GM23338 (cell line): Measurements from ENCODE around the gene PAX5. TPM values are rescaled to one million over a fixed set of nuclear protein-coding genes. Genes with fewer than 3 reads are reported as not detected.

ENCODE experiments used
- ATAC-seq: fragments of 200-7000 bp; cut with Tn5 transposase; 3 replicates; pipeline ENCODE4 v1.9.1; 2020
- DNase-seq: peaks from one replicate; pipeline ENCODE4 v3.0.0-alpha.2; 2015; ENCODE audit warnings: low spot score
- H2AFZ ChIP-seq: fragments of 200-600 bp; sonication (generic); 2 replicates; pipeline ENCODE4 v1.8.0; 2016; ENCODE audit warnings: antibody characterized with exemption, mild to moderate bottlenecking, moderate library complexity
- H3F3A ChIP-seq: fragments of 200-600 bp; sonication (generic); replicated peaks from 2 replicates; pipeline ENCODE4 v1.8.0; 2017; ENCODE audit warnings: antibody characterized with exemption, mixed run types, low read depth
- H3K27ac ChIP-seq: fragments of 200-600 bp; sonication (generic); 2 replicates; pipeline ENCODE4 v1.6.1; 2016; ENCODE audit warnings: low read depth
- H3K27me3 ChIP-seq: fragments of 200-600 bp; sonication (generic); 2 replicates; pipeline ENCODE4 v1.8.0; 2016; ENCODE audit warnings: mild to moderate bottlenecking, mixed run types, moderate library complexity; ENCODE audit not compliant: insufficient read depth
- H3K36me3 ChIP-seq: fragments of 200-600 bp; sonication (generic); 2 replicates; pipeline ENCODE4 v1.8.0; 2016; ENCODE audit warnings: mild to moderate bottlenecking; ENCODE audit not compliant: insufficient read depth
- H3K4me1 ChIP-seq: fragments of 200-600 bp; sonication (generic); 2 replicates; pipeline ENCODE4 v1.8.0; 2016; ENCODE audit warnings: mild to moderate bottlenecking, moderate library complexity; ENCODE audit not compliant: insufficient read depth
- H3K4me2 ChIP-seq: fragments of 200-600 bp; sonication (generic); 2 replicates; pipeline ENCODE4 v1.7.1; 2017; ENCODE audit warnings: mixed run types
- H3K4me3 ChIP-seq: fragments of 200-600 bp; sonication (generic); 2 replicates; pipeline ENCODE4 v1.6.1; 2016; ENCODE audit warnings: mixed run types
- H3K79me2 ChIP-seq: fragments of 200-600 bp; sonication (generic); replicated peaks from 2 replicates; pipeline ENCODE4 v1.8.0; 2017; ENCODE audit warnings: mild to moderate bottlenecking; ENCODE audit not compliant: insufficient read depth
- H3K9me2 ChIP-seq: fragments of 200-600 bp; sonication (generic); 2 replicates; pipeline ENCODE4 v1.8.0; 2017; ENCODE audit not compliant: insufficient read depth
- H4K20me1 ChIP-seq: fragments of 200-600 bp; sonication (generic); replicated peaks from 2 replicates; pipeline ENCODE4 v1.8.0; 2017; ENCODE audit warnings: mild to moderate bottlenecking; ENCODE audit not compliant: insufficient read depth
- H3K27ac Mint-ChIP-seq: 2 replicates; pipeline ENCODE4 v1.8.0; 2020; ENCODE audit warnings: inconsistent platforms, mild to moderate bottlenecking, moderate library complexity, mixed read lengths
- H3K27me3 Mint-ChIP-seq: 3 replicates; pipeline ENCODE4 v1.8.0; 2022; ENCODE audit warnings: low read depth, mild to moderate bottlenecking, moderate library complexity, mixed read lengths, inconsistent platforms; ENCODE audit not compliant: insufficient read depth, poor library complexity
- H3K36me3 Mint-ChIP-seq: 3 replicates; pipeline ENCODE4 v1.8.0; 2021; ENCODE audit warnings: low read depth, mild to moderate bottlenecking, inconsistent platforms, moderate library complexity, mixed read lengths
- H3K4me1 Mint-ChIP-seq: 3 replicates; pipeline ENCODE4 v1.8.0; 2020; ENCODE audit warnings: mild to moderate bottlenecking, inconsistent platforms, mixed read lengths
- H3K4me3 Mint-ChIP-seq: 3 replicates; pipeline ENCODE4 v1.8.0; 2021; ENCODE audit warnings: moderate library complexity, mild to moderate bottlenecking, inconsistent platforms, mixed read lengths
- H3K9me3 Mint-ChIP-seq: 3 replicates; pipeline ENCODE4 v1.8.0; 2020; ENCODE audit warnings: moderate library complexity, mild to moderate bottlenecking, inconsistent platforms, mixed read lengths
- CREB1 ChIP-seq: fragments of 250-450 bp; sonication (Bioruptor Pico); IDR thresholded peaks from 2 replicates; pipeline ENCODE4 v1.5.0; 2020; ENCODE audit warnings: low read depth, mild to moderate bottlenecking, moderate library complexity
- CTCF ChIP-seq, 2 experiments: fragments of 200-600 bp in 1 of 2; sonication (generic) in 1 of 2; conservative IDR thresholded peaks; 2 replicates each; pipeline versions ENCODE4 v1.5.1 to v1.6.1; 2016 to 2017; ENCODE audit warnings: antibody characterized with exemption in 2 of 2, low read depth in 2 of 2, mild to moderate bottlenecking in 2 of 2, moderate library complexity in 1 of 2
- EZH2 ChIP-seq: fragments of 200-600 bp; sonication (generic); IDR thresholded peaks from one replicate; pipeline ENCODE4 v1.8.0; 2017; ENCODE audit warnings: antibody characterized with exemption, mild to moderate bottlenecking, low read depth; ENCODE audit not compliant: unreplicated experiment
- EZH2phosphoT487 ChIP-seq: fragments of 200-600 bp; sonication (generic); IDR thresholded peaks from one replicate; pipeline ENCODE4 v1.8.1; 2018; ENCODE audit warnings: antibody characterized with exemption; ENCODE audit not compliant: unreplicated experiment
- JUNB ChIP-seq: IDR thresholded peaks from one replicate; pipeline ENCODE4 v1.6.1; 2016; ENCODE audit warnings: antibody characterized with exemption; ENCODE audit not compliant: unreplicated experiment
- NANOG ChIP-seq: IDR thresholded peaks from 2 replicates; pipeline ENCODE4 v1.6.1; 2016; ENCODE audit warnings: antibody characterized with exemption, borderline replicate concordance
- POLR2AphosphoS5 ChIP-seq: IDR thresholded peaks from 2 replicates; pipeline ENCODE4 v1.6.1; 2016; ENCODE audit warnings: antibody characterized with exemption, low read depth
- REST ChIP-seq: IDR thresholded peaks from one replicate; pipeline ENCODE4 v1.6.1; 2018; ENCODE audit warnings: antibody characterized with exemption; ENCODE audit not compliant: unreplicated experiment
- STAT1 ChIP-seq: IDR thresholded peaks from one replicate; pipeline ENCODE4 v1.6.1; 2016; ENCODE audit warnings: antibody characterized with exemption; ENCODE audit not compliant: unreplicated experiment
- ZNF114 ChIP-seq: fragments of 250-450 bp; sonication (Bioruptor Pico); IDR thresholded peaks from 2 replicates; pipeline ENCODE4 v1.5.0; 2020; ENCODE audit warnings: mild to moderate bottlenecking, moderate library complexity
- ZNF331 ChIP-seq: fragments of 250-450 bp; sonication (Bioruptor Pico); IDR thresholded peaks from 2 replicates; pipeline ENCODE4 v1.5.0; 2020; ENCODE audit warnings: low read depth, mild to moderate bottlenecking, moderate library complexity
- ZNF462 ChIP-seq: fragments of 250-450 bp; sonication (Bioruptor Pico); IDR thresholded peaks from 2 replicates; pipeline ENCODE4 v1.5.0; 2020; ENCODE audit warnings: mild to moderate bottlenecking, moderate library complexity
- polyA plus RNA-seq: library from polyadenylated mRNA; unstranded; fragments of >200 nt; fragmentation: Nextera tagmentation; extraction: Ambion mirVana; gene quantifications from 2 replicates; pipeline ENCODE4 v1.2.1, GENCODE V29; 2016
- total RNA-seq: library from RNA; depleted of rRNA; stranded (reverse); fragments of >200 nt; shearing (Covaris generic); gene quantifications from 2 replicates; pipeline ENCODE4 v1.2.3, GENCODE V29; 2014
- TF ChIP-seq, protein P1 (sequence below): IDR thresholded peaks from 2 replicates; pipeline ENCODE4 v1.6.1; 2016; ENCODE audit warnings: antibody characterized with exemption

PAX5 gene
- total and polyA plus RNA-seq, 2 experiments from 2014 or later: 0.17 to 0.60 TPM

- no peaks in the 10 kb centered on the region for H3K36me3 ChIP-seq
- H2AFZ ChIP-seq: peak overlapping the region; percentile 15; the same call in 1 of the 2 replicates
- Mint-ChIP-seq H3K4me1 (peaks cover 17% of the 10 kb centered on the region), H3K27me3 (peaks cover 7% of the 10 kb centered on the region), H3K27ac (no peak overlapping the region), H3K36me3 (no peaks in the 10 kb centered on the region), H3K9me3 (no peaks in the 10 kb centered on the region), H3K4me3 (no peak overlapping the region)
- TF ChIP-seq JUNB (no peak), EZH2 (no peak), ZNF462 (CRISPR knock-in tag) (no peak), CTCF (conservative IDR thresholded peaks at IDR 0.05; ENCODE audit: low read depth in 2 of 2) (no peak), NANOG (no peak), ZNF114 (no peak), REST (no peak), POLR2AphosphoS5 (no peak), STAT1 (no peak), CREB1 (CRISPR knock-in tag) (no peak), EZH2phosphoT487 (no peak), ZNF331 (CRISPR knock-in tag) (no peak)
- TF ChIP-seq, protein P1, sequence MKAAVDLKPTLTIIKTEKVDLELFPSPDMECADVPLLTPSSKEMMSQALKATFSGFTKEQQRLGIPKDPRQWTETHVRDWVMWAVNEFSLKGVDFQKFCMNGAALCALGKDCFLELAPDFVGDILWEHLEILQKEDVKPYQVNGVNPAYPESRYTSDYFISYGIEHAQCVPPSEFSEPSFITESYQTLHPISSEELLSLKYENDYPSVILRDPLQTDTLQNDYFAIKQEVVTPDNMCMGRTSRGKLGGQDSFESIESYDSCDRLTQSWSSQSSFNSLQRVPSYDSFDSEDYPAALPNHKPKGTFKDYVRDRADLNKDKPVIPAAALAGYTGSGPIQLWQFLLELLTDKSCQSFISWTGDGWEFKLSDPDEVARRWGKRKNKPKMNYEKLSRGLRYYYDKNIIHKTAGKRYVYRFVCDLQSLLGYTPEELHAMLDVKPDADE: no peak
- DNase-seq (peak; percentile 55), ATAC-seq (peak; percentile 95)
- no peak overlapping the region for H3K27ac ChIP-seq
- H3K4me2 ChIP-seq: peak overlapping the region; percentile 75; the same call in 1 of the 2 replicates
- no peaks in the 10 kb centered on the region for H4K20me1 ChIP-seq
- peaks cover 3% of the 10 kb centered on the region; the same call in 1 of the 2 replicates for H3K9me2 ChIP-seq
- no peaks in the 10 kb centered on the region for H3K27me3 ChIP-seq
- H3K4me1 ChIP-seq: peaks cover 18% of the 10 kb centered on the region
- no peaks in the 10 kb centered on the region for H3F3A ChIP-seq
- H3K79me2 ChIP-seq: no peaks in the 10 kb centered on the region
- no peak overlapping the region for H3K4me3 ChIP-seq
Observed at GRCh38 chr9:36956908-36957307, 77.2 kb downstream of the PAX5 start.
